ENCODE data around the gene RIN3.

The RIN3 gene

GRCh38 chr14:92694807-92695206, 181.2 kb downstream of the RIN3 start:
- no peak for DNase-seq

- DNase-seq = no peak
Observed at GRCh38 chr14:92695562-92695961, 182.0 kb downstream of the RIN3 start.

DNA sequence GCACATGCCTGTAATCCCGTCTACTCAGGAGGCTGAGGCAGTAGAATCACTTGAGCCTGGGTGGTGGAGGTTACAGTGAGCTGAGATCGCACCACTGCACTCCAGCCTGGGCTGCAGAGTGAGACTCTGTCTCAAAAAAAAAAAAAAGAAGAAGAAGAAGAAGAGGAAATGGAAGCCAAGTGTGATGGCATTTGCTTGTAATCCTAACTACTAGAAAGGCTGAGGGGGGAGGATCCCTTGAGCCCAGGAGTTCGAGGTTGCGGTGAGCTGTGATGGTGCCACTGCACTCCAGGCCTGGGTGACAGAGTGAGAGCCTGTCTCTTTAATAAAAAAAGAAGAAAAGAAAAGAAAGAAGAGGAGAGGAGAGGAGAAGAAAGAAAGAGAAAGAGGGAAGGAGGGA, 182.8 kb downstream of the RIN3 start:
- no peak for DNase-seq

DNA sequence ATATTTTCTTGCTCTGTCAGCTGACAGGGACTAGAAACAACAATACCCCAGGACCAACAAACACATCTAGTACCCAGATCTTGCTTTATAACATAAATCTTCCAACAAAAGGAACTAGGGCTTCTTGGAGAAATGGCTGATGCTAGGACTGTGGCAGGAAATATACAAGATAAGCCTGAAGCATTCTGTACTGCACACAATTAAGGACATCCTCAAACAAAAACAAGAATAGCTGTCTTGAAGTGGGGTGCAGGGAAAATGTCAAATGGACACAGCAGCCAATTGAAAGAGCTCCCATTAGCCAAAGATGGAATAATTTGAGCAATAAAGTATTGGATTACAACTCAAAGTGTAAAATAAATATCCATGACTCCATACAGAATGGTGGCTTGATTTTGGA, 184.8 kb downstream of the RIN3 start:
- no peak for DNase-seq

GRCh38 chr14:92701826-92702225, 188.2 kb downstream of the RIN3 start:
- DNase-seq = no peak

- no peak for DNase-seq
Observed at GRCh38 chr14:92702441-92702918, 188.9 kb downstream of the RIN3 start.

DNA sequence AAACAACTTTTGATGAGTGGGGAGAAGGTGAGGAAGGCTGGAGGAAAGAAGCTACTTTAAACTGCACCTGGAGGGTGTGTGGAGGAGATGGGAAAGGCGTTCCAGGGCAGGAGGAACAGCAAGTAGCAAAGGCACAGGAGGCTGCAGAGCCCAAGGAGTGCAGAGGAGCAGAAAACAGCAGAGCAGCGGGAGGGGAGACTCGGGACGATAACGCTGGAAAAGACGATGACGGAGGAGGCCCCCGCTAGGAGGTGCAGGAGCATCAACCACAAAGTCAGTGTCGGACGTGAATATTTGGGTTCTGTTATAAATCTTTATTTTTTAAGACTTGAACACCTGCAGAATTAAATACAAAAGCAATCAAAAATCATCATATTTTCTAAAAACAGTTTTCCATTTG, 189.9 kb downstream of the RIN3 start:
- no peak for DNase-seq

DNA sequence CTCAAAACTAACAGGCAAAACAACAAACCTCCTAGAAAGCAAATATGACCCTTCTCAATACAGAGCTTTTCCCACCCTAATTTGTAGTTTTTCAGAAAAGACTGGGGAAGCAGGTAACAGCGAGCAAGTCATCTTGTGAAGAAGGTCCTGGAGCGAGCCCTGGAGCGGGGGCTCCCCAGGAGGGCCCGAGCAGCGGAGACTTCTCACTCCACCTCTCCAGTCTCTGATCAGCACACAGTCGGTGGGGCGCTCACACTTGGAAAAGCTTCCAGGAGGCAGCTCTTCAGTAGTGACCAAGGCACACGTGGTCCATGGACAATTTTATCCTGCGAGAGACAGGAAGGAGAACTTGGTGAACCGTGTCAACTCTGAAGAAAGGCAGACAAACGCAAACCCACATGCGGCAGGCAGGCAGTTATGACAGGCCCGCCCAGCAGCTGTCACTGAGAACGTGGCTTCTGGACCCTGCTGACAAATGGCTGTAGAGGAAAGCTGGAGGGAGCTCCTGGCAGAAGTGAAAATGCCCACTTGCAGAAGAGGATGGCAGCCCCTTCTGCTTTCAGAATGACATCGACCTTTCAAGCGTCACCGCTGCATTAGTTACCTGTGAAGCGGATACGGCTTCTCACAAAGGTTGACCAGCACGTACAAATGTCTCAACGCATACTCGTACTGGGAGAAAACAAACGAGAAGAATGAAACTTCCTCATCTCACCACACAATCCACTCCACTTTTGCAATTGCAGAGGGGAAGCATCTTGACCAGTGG, 190.6 kb downstream of the RIN3 start:
- no peak for DNase-seq

DNA sequence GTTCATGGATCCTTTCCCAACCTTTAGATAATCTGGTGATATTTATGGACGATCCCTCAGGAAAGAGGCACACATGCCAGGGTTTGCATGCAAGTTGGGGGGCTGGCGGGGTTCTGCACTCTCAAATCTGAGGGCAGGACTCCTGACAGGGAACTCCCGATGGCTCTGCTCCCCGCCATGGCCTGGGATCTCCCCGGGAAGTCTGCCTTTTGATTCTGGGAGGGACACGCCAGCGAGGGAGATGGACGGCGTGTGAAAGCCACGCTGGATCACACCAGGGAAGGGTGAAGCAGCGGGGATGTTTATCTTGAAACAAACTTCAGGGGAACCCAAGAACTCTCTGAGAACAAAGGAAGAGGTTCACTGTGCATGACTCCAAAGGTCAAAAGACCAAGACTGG, 191.2 kb downstream of the RIN3 start:
- no peak for DNase-seq

- DNase-seq = no peak
Observed at GRCh38 chr14:92706386-92706785, 192.8 kb downstream of the RIN3 start.

DNA sequence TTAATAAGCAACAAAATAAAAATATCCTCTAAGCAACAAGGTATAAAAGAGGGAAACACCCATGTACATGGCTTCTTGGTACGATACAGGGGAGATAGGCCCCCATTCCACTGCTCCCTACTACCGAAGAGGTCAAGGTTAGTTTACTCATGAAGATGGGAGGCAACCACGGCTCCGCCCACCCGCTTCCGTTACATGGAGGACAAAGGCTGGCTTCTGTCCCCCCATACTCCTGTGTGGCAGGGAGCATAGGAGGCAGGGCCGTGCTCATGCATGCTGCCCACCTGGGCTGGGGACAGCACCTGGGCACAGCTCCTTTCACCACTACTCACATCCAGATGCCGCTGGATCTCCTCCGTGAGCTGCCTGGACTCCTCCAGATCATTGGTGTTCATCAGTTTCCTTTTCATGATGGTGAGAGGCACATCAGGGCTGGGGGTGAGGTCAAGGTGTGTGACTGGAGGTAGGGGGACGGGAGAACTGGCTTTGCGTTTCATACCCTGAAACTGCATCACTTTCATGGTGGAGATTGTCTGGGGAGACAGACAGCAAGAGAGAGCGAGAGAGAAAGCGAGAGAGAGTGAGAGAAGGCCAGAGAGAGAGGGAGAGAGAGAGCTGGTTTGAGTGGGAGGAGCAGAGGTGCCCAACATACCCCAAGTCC, 195.9 kb downstream of the RIN3 start:
- DNase-seq = no peak

DNA sequence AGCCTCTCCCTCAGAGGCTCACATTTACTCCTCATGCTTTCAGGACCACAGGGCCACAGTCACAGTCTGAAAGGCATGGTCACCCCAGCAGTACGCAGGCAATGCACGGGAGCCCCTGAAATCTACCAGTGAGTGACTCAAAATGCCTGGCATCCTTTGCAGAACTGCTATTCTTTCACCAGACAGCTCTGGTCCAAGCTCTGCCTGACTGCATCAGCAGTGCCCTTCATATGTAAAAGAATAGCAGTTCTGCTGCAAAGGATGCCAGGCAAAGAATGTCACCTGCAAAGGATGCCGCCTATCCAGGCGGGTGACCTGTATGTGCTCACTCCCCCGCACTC, 196.4 kb downstream of the RIN3 start:
- no peak for DNase-seq

DNA sequence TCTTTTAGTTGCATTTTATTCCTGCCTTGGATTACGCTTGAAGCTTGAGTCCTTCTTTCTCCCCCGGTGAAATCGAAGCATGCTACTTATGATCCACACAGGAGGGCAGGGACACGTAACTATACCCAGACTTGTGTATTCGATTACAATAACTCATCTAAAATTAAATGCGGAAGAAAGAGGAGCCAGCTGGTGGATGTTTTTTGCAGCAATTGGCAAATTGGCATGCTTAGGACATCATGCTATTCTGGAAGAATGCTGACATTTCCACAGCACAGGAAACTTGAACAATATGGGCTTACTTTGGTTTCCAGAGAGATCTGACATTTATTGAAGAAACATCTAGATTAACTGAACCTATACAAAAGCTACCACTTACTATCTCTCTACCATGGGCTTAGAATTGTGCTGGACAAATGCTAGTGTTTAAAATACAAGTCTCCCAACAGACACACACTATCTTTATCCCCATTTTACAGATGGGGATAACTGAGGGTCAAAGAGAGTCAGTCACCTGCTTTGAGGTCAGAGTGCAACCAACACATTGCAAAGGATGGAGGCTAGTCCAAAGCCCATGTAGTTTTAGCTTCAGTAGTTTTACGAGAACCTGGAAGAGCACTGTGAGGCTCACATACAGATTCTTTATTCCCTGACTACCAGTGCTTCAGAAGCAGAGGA, 198.5 kb downstream of the RIN3 start:
- DNase-seq = no peak

DNA sequence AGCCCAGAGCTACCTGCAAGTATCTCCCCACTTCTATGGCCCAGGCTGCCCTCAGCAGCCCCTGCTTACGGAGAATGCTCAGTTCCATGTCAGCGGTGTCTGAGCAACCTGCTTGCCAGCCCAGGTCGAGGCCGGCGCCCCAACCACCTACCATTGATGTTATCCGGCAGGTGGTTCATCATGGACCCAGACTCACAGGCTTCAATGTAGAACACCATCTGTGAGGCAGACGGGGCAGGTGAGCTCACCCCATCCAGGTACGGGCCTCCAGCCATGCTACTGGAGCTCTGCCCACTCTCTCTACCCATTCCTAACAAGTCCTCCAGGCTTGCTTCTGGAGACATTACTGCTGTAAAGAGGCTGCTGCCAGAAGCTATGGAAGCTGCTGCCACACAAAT, 199.1 kb downstream of the RIN3 start:
- no peak for DNase-seq

- peak; percentile 29 for DNase-seq
Observed at GRCh38 chr14:92714739-92715307, 201.2 kb downstream of the RIN3 start.

DNA sequence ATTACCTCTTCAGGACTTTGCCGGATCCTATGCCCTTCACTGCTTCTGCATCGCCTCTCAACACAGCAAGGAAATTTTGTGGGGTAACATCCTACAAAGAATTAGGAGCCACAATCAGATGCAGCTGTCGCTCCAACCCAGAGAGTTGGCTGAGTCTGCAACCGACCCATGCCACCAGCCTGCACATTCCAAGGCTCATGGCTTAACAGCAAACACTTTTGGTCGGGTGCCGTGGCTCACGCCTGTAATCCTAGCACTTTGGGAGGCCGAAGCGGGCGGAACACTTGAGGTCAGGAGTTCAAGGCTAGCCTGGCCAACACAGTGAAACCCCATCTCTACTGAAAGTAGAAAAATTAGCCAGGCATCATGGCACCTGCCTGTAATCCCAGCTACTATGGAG, 202.6 kb downstream of the RIN3 start:
- DNase-seq = no peak

DNA sequence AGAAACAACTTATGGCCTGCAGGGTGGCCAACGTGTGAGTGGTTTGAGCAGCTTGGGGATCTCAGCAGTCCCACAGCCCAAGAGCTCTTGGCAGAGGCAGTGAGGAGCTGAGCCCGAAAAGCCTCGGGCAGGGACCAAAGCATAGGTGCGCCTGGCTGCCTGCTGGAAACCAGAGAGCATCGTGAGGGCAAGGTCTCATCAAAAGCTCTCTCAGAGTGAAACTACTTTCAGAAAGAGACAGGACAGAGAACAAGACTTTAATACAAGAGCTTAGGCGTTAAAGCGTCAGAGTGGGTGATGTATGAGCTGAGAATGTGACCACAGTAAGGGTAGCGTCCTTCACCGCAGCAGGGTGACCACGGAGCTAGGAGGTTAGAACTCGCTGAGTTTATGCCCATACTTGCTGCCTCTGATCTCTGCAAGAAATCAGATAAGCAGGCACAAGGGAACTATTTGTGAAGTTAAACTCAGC, 204.0 kb downstream of the RIN3 start:
- DNase-seq = no peak

- no peak for DNase-seq
Observed at GRCh38 chr14:92718664-92719063, 205.1 kb downstream of the RIN3 start.

- DNase-seq = no peak
Observed at GRCh38 chr14:92719421-92719820, 205.8 kb downstream of the RIN3 start.

DNA sequence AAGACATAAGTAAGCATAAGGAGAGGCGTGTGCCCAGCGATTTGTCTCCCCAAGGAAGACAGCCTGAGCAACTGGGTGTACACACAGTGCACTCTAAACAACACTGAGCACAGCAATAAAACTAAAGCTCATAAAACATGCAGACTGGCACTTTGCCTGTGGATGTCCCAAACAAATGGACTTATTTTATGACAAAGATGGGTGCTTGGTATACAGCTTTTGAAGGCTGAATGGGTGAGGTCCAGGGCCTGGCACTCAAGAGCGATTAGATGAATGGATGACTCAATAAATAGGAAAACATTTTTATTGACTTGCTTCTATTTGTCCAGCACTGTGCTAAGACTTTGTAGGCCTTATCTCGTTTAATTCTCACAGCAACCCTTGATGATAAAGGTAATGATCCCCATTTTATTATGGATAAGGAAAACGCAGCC, 206.3 kb downstream of the RIN3 start:
- DNase-seq = no peak

DNA sequence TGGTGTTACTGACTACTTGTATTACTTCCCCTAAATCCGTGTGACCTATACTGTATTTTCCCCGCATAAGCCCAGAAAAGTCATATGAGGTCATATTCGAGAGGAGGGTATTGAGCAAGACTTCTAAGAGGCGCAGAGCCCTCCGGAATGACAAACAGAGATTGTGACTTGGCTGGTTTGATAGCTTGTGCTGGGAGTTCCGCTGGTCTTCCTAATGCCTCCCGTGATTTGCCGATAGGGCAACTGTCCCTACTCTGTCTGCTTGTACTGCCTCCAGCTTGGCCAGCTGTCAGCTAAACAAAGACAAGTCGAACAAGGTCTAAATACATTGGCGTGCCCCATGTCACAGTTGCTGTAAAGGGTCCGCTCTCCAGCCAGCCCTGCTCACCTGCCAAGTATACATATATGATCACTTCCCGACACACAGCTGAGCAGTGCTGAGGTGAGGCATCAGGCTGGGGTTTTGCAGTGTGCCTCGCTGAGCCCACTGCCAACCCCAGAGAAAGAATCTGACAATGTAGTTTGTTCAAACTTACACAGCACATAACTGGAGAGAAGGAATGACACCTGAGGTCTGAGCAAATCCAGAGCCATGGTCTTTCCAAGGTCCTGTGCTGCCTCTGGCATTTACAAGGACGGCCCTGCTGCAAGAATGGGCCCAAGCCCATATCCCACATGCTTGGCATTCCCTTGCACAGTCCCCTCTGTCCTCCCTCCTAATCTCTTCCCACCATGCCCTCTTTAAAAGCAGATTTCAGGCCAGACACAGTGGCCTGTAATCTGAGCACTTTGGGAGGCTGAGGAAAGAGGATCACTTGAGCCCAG, 211.1 kb downstream of the RIN3 start:
- DNase-seq = no peak

DNA sequence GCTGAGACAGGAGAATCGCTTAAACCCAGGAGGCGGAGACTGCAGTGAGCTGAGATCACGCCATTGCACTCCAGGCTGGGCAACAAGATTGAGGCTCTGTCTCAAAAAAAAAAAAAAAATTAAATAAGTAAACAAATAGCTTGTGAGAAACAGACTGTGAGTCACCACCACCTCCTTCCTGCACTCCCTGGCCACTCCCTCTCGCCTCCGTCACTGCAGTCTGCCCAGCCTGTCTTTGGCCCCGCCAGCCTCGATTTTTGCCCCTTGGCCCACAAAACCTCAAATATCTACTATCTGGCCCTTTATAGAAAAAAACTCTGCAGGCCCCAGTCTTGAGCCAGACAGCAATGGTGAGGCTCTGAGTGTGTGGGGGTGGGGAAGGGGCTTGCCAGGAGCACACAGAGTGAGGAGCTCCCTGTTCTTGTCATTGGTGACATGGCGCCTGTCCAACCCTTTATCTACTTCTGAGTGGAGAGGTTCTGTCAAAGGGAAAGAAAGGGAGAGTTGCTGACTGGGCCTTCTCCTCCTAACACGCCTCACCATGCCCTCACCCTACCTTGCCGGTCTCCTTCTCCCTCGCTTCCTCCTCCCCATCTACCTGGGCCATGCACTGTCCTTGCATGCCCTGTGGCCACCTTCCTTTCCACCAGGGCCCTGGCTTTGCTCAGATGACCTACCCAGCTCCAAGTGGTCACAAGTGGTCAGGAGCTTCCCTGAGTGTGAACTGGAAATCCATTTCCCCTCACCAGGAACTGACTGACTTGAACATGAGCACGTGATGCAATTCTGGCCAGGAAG, 212.8 kb downstream of the RIN3 start:
- no peak for DNase-seq

Data from amniotic stem cell (primary cell).